HepG2 (cell line): ENCODE measurements around the gene FILIP1. TPM values are rescaled to one million over a fixed set of nuclear protein-coding genes. Genes with fewer than 3 reads are reported as not detected.

Experiments
- AKAP8 ChIP-seq: sonication (generic); formaldehyde crosslinking; IDR thresholded peaks from 2 replicates; pipeline ENCODE4 v1.5.1; 2020; ENCODE audit warnings: mild to moderate bottlenecking, missing genetic modification reagents
- CENPBD1 ChIP-seq: sonication (generic); formaldehyde crosslinking; IDR thresholded peaks from 2 replicates; pipeline ENCODE4 v1.8.0; 2022; ENCODE audit warnings: missing genetic modification reagents, low read depth, mild to moderate bottlenecking, borderline replicate concordance
- FOXA1 ChIP-seq, 2 experiments: fragments of 450-650 bp in 1 of 2; sonication (generic) in 1 of 2; formaldehyde crosslinking in 1 of 2; IDR thresholded peaks; 2 replicates each; pipeline versions ENCODE4 v1.4.0 to v1.6.1; 2016 to 2020; ENCODE audit warnings: missing genetic modification reagents in 1 of 2
- HOXA7 ChIP-seq: sonication (generic); formaldehyde crosslinking; IDR thresholded peaks from 2 replicates; pipeline ENCODE4 v1.8.1; 2022; ENCODE audit warnings: mild to moderate bottlenecking, missing genetic modification reagents, moderate library complexity
- RBM22 ChIP-seq: fragments of 200-400 bp; formaldehyde crosslinking; optimal IDR thresholded peaks from 2 replicates; pipeline ENCODE3; 2017; ENCODE audit warnings: mild to moderate bottlenecking, low read length, moderate library complexity
- RNF2 ChIP-seq: fragments of 450-650 bp; conservative IDR thresholded peaks from 2 replicates; pipeline ENCODE4 v1.6.1; 2016; ENCODE audit warnings: low read depth
- THYN1 ChIP-seq: sonication (generic); formaldehyde crosslinking; IDR thresholded peaks from 2 replicates; pipeline ENCODE4 v1.8.1; 2023; ENCODE audit warnings: low read depth, mild to moderate bottlenecking, moderate library complexity, missing genetic modification reagents, borderline replicate concordance
- USF2 ChIP-seq, 2 experiments: sonication (generic) in 1 of 2; formaldehyde crosslinking in 1 of 2; IDR thresholded peaks; 2 replicates each; pipeline versions ENCODE4 v1.5.1 to v1.6.1; 2011 to 2020; ENCODE audit warnings: borderline replicate concordance in 1 of 2, low read depth in 1 of 2, low read length in 1 of 2, mild to moderate bottlenecking in 1 of 2, missing genetic modification reagents in 1 of 2, moderate library complexity in 1 of 2
- ZFP36 ChIP-seq: fragments of 150-350 bp; IDR thresholded peaks from 2 replicates; pipeline ENCODE4 v1.6.1; 2018; ENCODE audit warnings: borderline replicate concordance, low read length, low read depth; ENCODE audit not compliant: partially characterized antibody
- ZNF138 ChIP-seq: sonication (generic); formaldehyde crosslinking; IDR thresholded peaks from 2 replicates; pipeline ENCODE4 v1.5.0; 2020; ENCODE audit warnings: mild to moderate bottlenecking, low read depth, missing genetic modification reagents
- ZNF18 ChIP-seq: sonication (generic); formaldehyde crosslinking; IDR thresholded peaks from 2 replicates; pipeline ENCODE4 v1.8.0; 2022; ENCODE audit warnings: mild to moderate bottlenecking, missing genetic modification reagents; ENCODE audit not compliant: insufficient replicate concordance
- ZNF343 ChIP-seq: sonication (generic); formaldehyde crosslinking; IDR thresholded peaks from 2 replicates; pipeline ENCODE4 v1.4.0; 2020; ENCODE audit warnings: mild to moderate bottlenecking, missing genetic modification reagents
- ZNF574 ChIP-seq: sonication (generic); formaldehyde crosslinking; IDR thresholded peaks from 2 replicates; pipeline ENCODE4 v1.4.0; 2020; ENCODE audit warnings: missing genetic modification reagents
- ZNF75D ChIP-seq: sonication (generic); formaldehyde crosslinking; IDR thresholded peaks from 2 replicates; pipeline ENCODE4 v1.8.1; 2023; ENCODE audit warnings: missing genetic modification reagents, mild to moderate bottlenecking, borderline replicate concordance
- ZNF792 ChIP-seq: IDR thresholded peaks from 2 replicates; pipeline ENCODE4 v1.6.1; 2016
- polyA plus RNA-seq, 8 experiments: library from polyadenylated mRNA; depleted of rRNA in 3 of 8; stranded (reverse) in 7 of 8; unstranded in 1 of 8; fragments of >200 nt; fragmentation: Illumina TruSeq in 4 of 8; extraction: Trizol in 4 of 8; gene quantifications; 2 replicates each; pipeline versions ENCODE4 v1.2.1 to v1.2.3, GENCODE V29; 2011 to 2016; ENCODE audit warnings: low read depth in 4 of 8, missing spikeins in 1 of 8, mixed read lengths in 1 of 8; ENCODE audit not compliant: insufficient read depth in 1 of 8
- total RNA-seq, 5 experiments: library from RNA; depleted of rRNA; stranded (reverse); fragments of >200 nt; fragmentation: Illumina TruSeq; extraction: Trizol; gene quantifications; 2 replicates each; pipeline ENCODE4 v1.2.3, GENCODE V29; 2016; ENCODE audit warnings: low read depth in 1 of 5
- TF ChIP-seq, protein P1 (sequence below): sonication (generic); formaldehyde crosslinking; conservative IDR thresholded peaks from 2 replicates; pipeline ENCODE4 v1.8.0; 2022; ENCODE audit warnings: missing genetic modification reagents
- TF ChIP-seq, protein P2 (sequence below): sonication (generic); formaldehyde crosslinking; IDR thresholded peaks from 2 replicates; pipeline ENCODE4 v1.4.0; 2020; ENCODE audit warnings: missing genetic modification reagents

Gene FILIP1
- total and polyA plus RNA-seq, 2 of the 13 experiments (the other 11 are each of a cell fraction or from before 2014, with no cell fraction given) = not detected

DNA sequence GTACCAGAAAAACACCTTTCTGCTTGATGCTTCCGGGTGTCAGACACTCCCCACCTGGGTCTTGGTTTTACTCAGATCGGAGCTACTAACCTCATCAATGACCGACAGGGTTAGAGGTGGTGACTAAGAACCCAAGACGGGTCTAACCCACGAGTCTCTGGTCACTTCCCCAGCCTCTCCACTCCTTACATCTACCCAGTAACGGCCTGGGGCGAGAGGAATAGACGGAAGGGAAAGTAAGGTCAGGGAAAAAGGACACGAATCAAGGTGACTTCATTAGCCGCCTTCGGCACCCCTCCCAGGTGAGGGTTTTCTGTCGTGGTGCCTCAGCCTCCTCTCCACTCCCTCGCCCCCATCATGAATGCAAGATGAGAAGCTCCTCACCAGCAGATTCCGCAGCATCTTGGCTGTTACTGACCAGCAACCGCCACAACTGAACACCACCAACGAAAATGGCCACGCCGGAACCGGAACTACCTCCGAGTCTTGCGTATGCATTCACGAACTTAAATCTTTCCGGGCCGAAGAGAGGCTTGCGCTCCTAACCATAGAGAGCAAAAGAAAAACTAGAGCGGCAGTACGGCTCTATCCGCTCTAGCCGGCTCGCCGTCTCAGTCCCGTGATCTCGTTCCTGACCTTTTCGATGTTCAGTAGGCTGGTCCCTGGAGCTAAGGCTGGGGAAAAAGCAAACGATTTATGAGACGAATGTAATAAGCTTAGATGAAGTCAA is 250.1 kb downstream of the FILIP1 start, which contains the start of gene COX7A2 (continued):
- TF ChIP-seq CENPBD1 (CRISPR knock-in tag) (no peak), ZNF574 (peak; percentile 100), ZNF18 (CRISPR knock-in tag) (no peak), USF2 (IDR thresholded peaks at IDR 0.05; ENCODE audit: low read depth, low read length) (no peak), USF2 (CRISPR knock-in tag; IDR thresholded peaks at IDR 0.05; ENCODE audit: borderline replicate concordance) (no peak; the same call in 1 of the 2 replicates), RBM22 (no peak), ZNF75D (CRISPR knock-in tag) (no peak), FOXA1 (IDR thresholded peaks at IDR 0.05) (no peak), FOXA1 (CRISPR knock-in tag; IDR thresholded peaks at IDR 0.05) (no peak), ZNF343 (CRISPR knock-in tag) (no peak), ZNF138 (CRISPR knock-in tag) (no peak), ZNF792 (peak; percentile 35; the same call in 1 of the 2 replicates), ZFP36 (no peak), RNF2 (no peak; the same call in 1 of the 2 replicates), AKAP8 (CRISPR knock-in tag) (no peak), HOXA7 (CRISPR knock-in tag) (no peak), THYN1 (CRISPR knock-in tag) (no peak)
- TF ChIP-seq, protein P1, sequence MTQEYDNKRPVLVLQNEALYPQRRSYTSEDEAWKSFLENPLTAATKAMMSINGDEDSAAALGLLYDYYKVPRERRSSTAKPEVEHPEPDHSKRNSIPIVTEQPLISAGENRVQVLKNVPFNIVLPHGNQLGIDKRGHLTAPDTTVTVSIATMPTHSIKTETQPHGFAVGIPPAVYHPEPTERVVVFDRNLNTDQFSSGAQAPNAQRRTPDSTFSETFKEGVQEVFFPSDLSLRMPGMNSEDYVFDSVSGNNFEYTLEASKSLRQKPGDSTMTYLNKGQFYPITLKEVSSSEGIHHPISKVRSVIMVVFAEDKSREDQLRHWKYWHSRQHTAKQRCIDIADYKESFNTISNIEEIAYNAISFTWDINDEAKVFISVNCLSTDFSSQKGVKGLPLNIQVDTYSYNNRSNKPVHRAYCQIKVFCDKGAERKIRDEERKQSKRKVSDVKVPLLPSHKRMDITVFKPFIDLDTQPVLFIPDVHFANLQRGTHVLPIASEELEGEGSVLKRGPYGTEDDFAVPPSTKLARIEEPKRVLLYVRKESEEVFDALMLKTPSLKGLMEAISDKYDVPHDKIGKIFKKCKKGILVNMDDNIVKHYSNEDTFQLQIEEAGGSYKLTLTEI (CRISPR knock-in tag) = no peak
- TF ChIP-seq, protein P2, sequence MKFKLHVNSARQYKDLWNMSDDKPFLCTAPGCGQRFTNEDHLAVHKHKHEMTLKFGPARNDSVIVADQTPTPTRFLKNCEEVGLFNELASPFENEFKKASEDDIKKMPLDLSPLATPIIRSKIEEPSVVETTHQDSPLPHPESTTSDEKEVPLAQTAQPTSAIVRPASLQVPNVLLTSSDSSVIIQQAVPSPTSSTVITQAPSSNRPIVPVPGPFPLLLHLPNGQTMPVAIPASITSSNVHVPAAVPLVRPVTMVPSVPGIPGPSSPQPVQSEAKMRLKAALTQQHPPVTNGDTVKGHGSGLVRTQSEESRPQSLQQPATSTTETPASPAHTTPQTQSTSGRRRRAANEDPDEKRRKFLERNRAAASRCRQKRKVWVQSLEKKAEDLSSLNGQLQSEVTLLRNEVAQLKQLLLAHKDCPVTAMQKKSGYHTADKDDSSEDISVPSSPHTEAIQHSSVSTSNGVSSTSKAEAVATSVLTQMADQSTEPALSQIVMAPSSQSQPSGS (CRISPR knock-in tag) = peak; percentile 73; the same call in 1 of the 2 replicates
